GM12878 (cell line): ENCODE results near the gene FEN1. TPM values are rescaled to one million over a fixed set of nuclear protein-coding genes. Genes with fewer than 3 reads are reported as not detected.

Experiments
- ATAC-seq: fragments of 200-7000 bp; cut with Tn5 transposase; 3 replicates; pipeline ENCODE4 v1.9.1; 2020; ENCODE audit warnings: mild to moderate bottlenecking, moderate library complexity
- BruUV-seq: library from RNA; stranded (reverse); fragments of 400-500 nt; replicated peaks from 2 replicates; lab custom pipeline; 2021; lab: Mats Ljungman, UMichigan
- CTCF ChIA-PET: fragments of 300-600 bp; sonication (Branson Sonifier 250); formaldehyde crosslinking; extraction: SDS; loops from one replicate; lab custom pipeline; 2021; ENCODE audit warnings: inconsistent platforms; lab: Yijun Ruan, JAX
- POLR2A ChIA-PET: fragments of 350-600 bp; formaldehyde crosslinking; extraction: SDS; loops from one replicate; lab custom pipeline; 2021; ENCODE audit warnings: inconsistent platforms; lab: Charles Lee
- RAD21 ChIA-PET: fragments of 300-600 bp; sonication (Branson Sonifier 250); formaldehyde crosslinking; loops from one replicate; lab custom pipeline; 2023; ENCODE audit warnings: antibody characterized with exemption; ENCODE audit not compliant: unreplicated experiment; lab: Charles Lee
- SMC1A ChIA-PET: fragments of 300-600 bp; sonication (Branson Sonifier 250); formaldehyde crosslinking; loops from one replicate; lab custom pipeline; 2023; ENCODE audit not compliant: unreplicated experiment, uncharacterized antibody; lab: Charles Lee
- DNase-seq: peaks from one replicate; pipeline ENCODE4 v3.0.0-alpha.2; 2011; ENCODE audit warnings: low read depth, low spot score
- FAIRE-seq: peaks from 3 replicates; lab custom pipeline; 2011; peaks lifted over from hg19 to GRCh38; lab: Jason Lieb, UNC
- H2AFZ ChIP-seq: 2 replicates; pipeline ENCODE4 v1.6.0; 2011; ENCODE audit warnings: low read depth, low read length, control low read depth; ENCODE audit not compliant: control insufficient read depth
- H3K27ac ChIP-seq: 2 replicates; pipeline ENCODE4 v1.5.1; 2011; ENCODE audit warnings: control low read depth; ENCODE audit not compliant: control insufficient read depth, insufficient read depth
- H3K27me3 ChIP-seq, 2 experiments: replicated peaks in 1 of 2; 2 replicates each; pipeline versions ENCODE4 v1.6.0 to v1.6.1; 2011; ENCODE audit warnings: low read length in 1 of 2; ENCODE audit not compliant: control insufficient read depth in 2 of 2, insufficient read depth in 2 of 2
- H3K36me3 ChIP-seq, 2 experiments: 2 replicates each; pipeline ENCODE4 v1.5.1; 2011; ENCODE audit warnings: low read length in 1 of 2; ENCODE audit not compliant: control insufficient read depth in 2 of 2, insufficient read depth in 2 of 2
- H3K4me1 ChIP-seq: 2 replicates; pipeline ENCODE4 v1.6.1; 2011; ENCODE audit warnings: mild to moderate bottlenecking, low read length, moderate library complexity, mixed read lengths; ENCODE audit not compliant: control insufficient read depth, insufficient read depth
- H3K4me2 ChIP-seq: 2 replicates; pipeline ENCODE4 v1.6.0; 2011; ENCODE audit warnings: control low read depth; ENCODE audit not compliant: control insufficient read depth, insufficient read depth
- H3K4me3 ChIP-seq: fragments of 200-600 bp; sonication (generic); 2 replicates; pipeline ENCODE4 v1.5.1; 2016
- H3K79me2 ChIP-seq: 2 replicates; pipeline ENCODE4 v1.6.0; 2011; ENCODE audit warnings: low read length; ENCODE audit not compliant: control insufficient read depth, insufficient read depth
- H3K9ac ChIP-seq: 2 replicates; pipeline ENCODE4 v1.8.0; 2011; ENCODE audit warnings: low read length, control low read depth, mixed read lengths; ENCODE audit not compliant: control insufficient read depth, insufficient read depth
- H3K9me3 ChIP-seq: replicated peaks from 3 replicates; pipeline ENCODE4 v1.5.1; 2011; ENCODE audit warnings: mild to moderate bottlenecking, low read length; ENCODE audit not compliant: control insufficient read depth, insufficient read depth
- H4K20me1 ChIP-seq: 2 replicates; pipeline ENCODE4 v1.6.0; 2011; ENCODE audit not compliant: control insufficient read depth, insufficient read depth
- CBX5 ChIP-seq: sonication (generic); IDR thresholded peaks from 2 replicates; pipeline ENCODE4 v1.6.1; 2016; ENCODE audit warnings: low read depth, moderate library complexity, mild to moderate bottlenecking, inconsistent platforms
- ETV6 ChIP-seq, 2 experiments: fragments of 450-650 bp in 1 of 2; IDR thresholded peaks in 1 of 2; conservative IDR thresholded peaks in 1 of 2; 2 replicates each; pipeline ENCODE4 v1.6.1; 2014; ENCODE audit warnings: antibody characterized with exemption in 1 of 2, borderline replicate concordance in 1 of 2, low read depth in 1 of 2, mild to moderate bottlenecking in 1 of 2, moderate library complexity in 1 of 2
- HDGF ChIP-seq: fragments of 450-650 bp; IDR thresholded peaks from 2 replicates; pipeline ENCODE4 v1.6.1; 2016; ENCODE audit warnings: antibody characterized with exemption
- IRF4 ChIP-seq: IDR thresholded peaks from 2 replicates; pipeline ENCODE4 v1.6.1; 2011; ENCODE audit warnings: low read depth, low read length
- JUNB ChIP-seq: IDR thresholded peaks from 2 replicates; pipeline ENCODE4 v1.6.1; 2016; ENCODE audit warnings: antibody characterized with exemption, mild to moderate bottlenecking
- LARP7 ChIP-seq: fragments of 450-650 bp; IDR thresholded peaks from 2 replicates; pipeline ENCODE4 v1.6.1; 2017; ENCODE audit warnings: mild to moderate bottlenecking
- NFYA ChIP-seq: IDR thresholded peaks from 2 replicates; pipeline ENCODE4 v1.6.1; 2011; ENCODE audit warnings: low read depth, mild to moderate bottlenecking, low read length, improper control_type of control experiment, borderline replicate concordance
- PAX8 ChIP-seq: fragments of 450-650 bp; IDR thresholded peaks from 2 replicates; pipeline ENCODE4 v1.6.1; 2017; ENCODE audit warnings: mild to moderate bottlenecking, moderate library complexity
- RAD21 ChIP-seq: IDR thresholded peaks from 2 replicates; pipeline ENCODE4 v1.6.1; 2011; ENCODE audit warnings: mild to moderate bottlenecking, low read depth, low read length, moderate library complexity; ENCODE audit not compliant: insufficient read depth
- SIN3A ChIP-seq: IDR thresholded peaks from 2 replicates; pipeline ENCODE4 v1.6.1; 2012; ENCODE audit warnings: low read depth, low read length, improper control_type of control experiment
- SP1 ChIP-seq: IDR thresholded peaks from one replicate; pipeline ENCODE4 v1.6.1; 2011; ENCODE audit warnings: low read depth, low read length
- SREBF2 ChIP-seq: IDR thresholded peaks from 2 replicates; pipeline ENCODE4 v1.6.1; 2012; ENCODE audit warnings: mild to moderate bottlenecking, low read length
- TBL1XR1 ChIP-seq: IDR thresholded peaks from 2 replicates; pipeline ENCODE4 v1.6.1; 2012; ENCODE audit warnings: low read depth, low read length, improper control_type of control experiment
- YBX1 ChIP-seq: fragments of 450-650 bp; IDR thresholded peaks from 2 replicates; pipeline ENCODE4 v1.6.1; 2016; ENCODE audit warnings: antibody characterized with exemption
- ZNF207 ChIP-seq: fragments of 450-650 bp; IDR thresholded peaks from 2 replicates; pipeline ENCODE4 v1.6.1; 2014; ENCODE audit warnings: antibody characterized with exemption, mild to moderate bottlenecking, borderline replicate concordance
- ZNF24 ChIP-seq: fragments of 450-650 bp; IDR thresholded peaks from 2 replicates; pipeline ENCODE4 v1.6.1; 2017; ENCODE audit warnings: antibody characterized with exemption, mild to moderate bottlenecking
- WGBS: methylation state at CpG from one replicate; pipeline ENCODE4 v1.1.6; 2016; ENCODE audit warnings: low lambda C conversion rate; ENCODE audit not compliant: insufficient replicate concordance, insufficient coverage; ENCODE audit errors: missing lambda C conversion rate; 5-methylcytosine and 5-hydroxymethylcytosine counted together
- in situ Hi-C: fragments of 300-500 bp; cut with MboI; formaldehyde crosslinking; loops from 9 replicates; pipeline ENCODE4 v1.14.3; 2018; ENCODE audit warnings: mixed read lengths
- intact Hi-C: fragments of 100-400 bp; cut with micrococcal nuclease; formaldehyde crosslinking; loops from one replicate; pipeline ENCODE4 v1.14.2; 2022; ENCODE audit not compliant: unreplicated experiment
- polyA plus RNA-seq, 11 experiments: library from polyadenylated mRNA; depleted of rRNA in 4 of 11; unstranded in 6 of 11; stranded (reverse) in 5 of 11; fragments of >200 nt; fragmentation: Nextera tagmentation in 4 of 11; fragmentation: Illumina TruSeq in 1 of 11; extraction: Ambion mirVana in 4 of 11; extraction: Trizol in 1 of 11; gene quantifications; 1 replicate in 1 of 11; 2 replicates in 10 of 11; pipeline versions ENCODE4 v1.2.1 to v1.2.3, GENCODE V29; 2011 to 2016; ENCODE audit warnings: inconsistent platforms in 2 of 11, missing spikeins in 2 of 11, low read depth in 1 of 11
- total RNA-seq, 4 experiments: library from RNA; depleted of rRNA in 3 of 4; stranded (reverse); fragments of >200 nt in 3 of 4; fragmentation: Illumina TruSeq in 1 of 4; extraction: Trizol in 1 of 4; gene quantifications; 2 replicates each; pipeline versions ENCODE4 v1.2.1 to v1.2.3, GENCODE V29; 2013 to 2021
- TF ChIP-seq, protein P1 (sequence below): fragments of 150-350 bp; IDR thresholded peaks from 2 replicates; pipeline ENCODE4 v1.6.1; 2016; ENCODE audit warnings: low read depth, low read length
- TF ChIP-seq, protein P2 (sequence below): IDR thresholded peaks from 2 replicates; pipeline ENCODE4 v1.6.1; 2011; ENCODE audit warnings: mild to moderate bottlenecking, low read depth, low read length, moderate library complexity; ENCODE audit not compliant: insufficient replicate concordance
- TF ChIP-seq, protein P3 (sequence below), 3 experiments: IDR thresholded peaks in 2 of 3; conservative IDR thresholded peaks in 1 of 3; 2 replicates each; pipeline ENCODE4 v1.5.1; 2011; ENCODE audit warnings: low read depth in 3 of 3, low read length in 3 of 3, mild to moderate bottlenecking in 3 of 3, control low read depth in 2 of 3, moderate library complexity in 2 of 3, inconsistent platforms in 1 of 3, mixed read lengths in 1 of 3; ENCODE audit not compliant: control insufficient read depth in 2 of 3, insufficient read depth in 1 of 3; ENCODE audit errors: extremely low read depth in 1 of 3

Gene FEN1
- total and polyA plus RNA-seq, 10 of the 15 experiments (the other 5 are each of a cell fraction or from before 2014, with no cell fraction given) = 54.8 to 282 (median 125) TPM

DNA sequence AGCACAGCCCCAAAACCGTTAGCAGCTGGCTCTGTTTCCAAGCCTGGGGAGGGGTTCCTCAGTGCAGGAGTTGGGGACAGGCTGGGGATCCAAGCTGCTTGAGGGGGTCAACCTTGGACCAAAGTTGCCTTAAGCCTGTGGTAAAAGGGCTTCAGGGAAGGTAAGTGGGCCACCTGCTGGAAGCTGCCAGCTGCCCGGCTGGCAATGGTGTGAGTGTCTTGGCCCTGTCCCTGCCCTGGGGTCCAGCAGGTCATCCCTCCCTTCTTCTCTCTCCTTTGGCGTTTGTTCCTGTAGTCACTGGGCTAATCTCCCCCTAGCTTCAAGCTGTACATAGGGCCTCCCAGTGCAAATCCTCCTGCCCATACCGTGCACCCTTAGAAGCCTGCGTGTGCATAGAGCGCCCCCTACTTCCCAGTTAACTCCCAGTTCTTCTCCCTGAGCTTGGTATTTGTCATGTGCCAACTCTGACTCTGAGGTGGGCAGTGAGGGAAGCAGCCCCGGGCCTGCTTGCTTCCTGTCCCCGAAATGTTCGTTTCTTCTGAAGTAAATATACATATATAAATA lies 4.7 kb upstream of the FEN1 start:
- Histone ChIP-seq H3K4me2 (no peak overlapping the region), H3K9me3 (no peaks in the 10 kb centered on the region), H3K36me3 (peaks cover 20 to 24% of the 10 kb centered on the region in 2 experiments), H3K79me2 (peaks cover 29% of the 10 kb centered on the region), H2AFZ (no peak overlapping the region), H3K4me3 (no peak overlapping the region), H4K20me1 (no peaks in the 10 kb centered on the region), H3K27ac (no peak overlapping the region), H3K27me3 (no peaks in the 10 kb centered on the region), H3K4me1 (no peaks in the 10 kb centered on the region; the same call in 1 of the 2 replicates), H3K9ac (no peak overlapping the region)
- CTCF ChIA-PET = interaction anchor here (0.6 to 10.5 kb wide), 26 partner anchors 8 to 314 kb away, joined by 3 to 200 read pairs (median 4); partner anchors contain the start of gene MYRF
- no TSS peak for BruUV-seq
- POLR2A ChIA-PET = interaction anchor here (0.8 to 6.7 kb wide), 3 partner anchors 27 to 39 kb away, joined by 3 to 60 read pairs (median 5); partner anchors contain the start of gene MYRF
- FAIRE-seq (no peak), DNase-seq (no peak), ATAC-seq (peak; percentile 8; the same call in 2 of the 3 replicates)
- in situ Hi-C loops (no loop called here), intact Hi-C loops (no loop called here)
- RAD21 ChIA-PET = interaction anchor here (0.7 to 2.1 kb wide), 10 partner anchors 8 to 294 kb away, joined by 4 to 26 read pairs (median 6); no protein-coding TSS in a partner anchor
- WGBS = 77% methylated on average over 9 of the region's 9 CpGs
- SMC1A ChIA-PET = interaction anchor here (1.0 to 8.3 kb wide), 5 partner anchors 9 to 55 kb away, joined by 4 to 91 read pairs (median 15); partner anchors contain the start of gene MYRF
- no peak for TF ChIP-seq SP1
- no peak for TF ChIP-seq PAX8
- TF ChIP-seq, protein P1, sequence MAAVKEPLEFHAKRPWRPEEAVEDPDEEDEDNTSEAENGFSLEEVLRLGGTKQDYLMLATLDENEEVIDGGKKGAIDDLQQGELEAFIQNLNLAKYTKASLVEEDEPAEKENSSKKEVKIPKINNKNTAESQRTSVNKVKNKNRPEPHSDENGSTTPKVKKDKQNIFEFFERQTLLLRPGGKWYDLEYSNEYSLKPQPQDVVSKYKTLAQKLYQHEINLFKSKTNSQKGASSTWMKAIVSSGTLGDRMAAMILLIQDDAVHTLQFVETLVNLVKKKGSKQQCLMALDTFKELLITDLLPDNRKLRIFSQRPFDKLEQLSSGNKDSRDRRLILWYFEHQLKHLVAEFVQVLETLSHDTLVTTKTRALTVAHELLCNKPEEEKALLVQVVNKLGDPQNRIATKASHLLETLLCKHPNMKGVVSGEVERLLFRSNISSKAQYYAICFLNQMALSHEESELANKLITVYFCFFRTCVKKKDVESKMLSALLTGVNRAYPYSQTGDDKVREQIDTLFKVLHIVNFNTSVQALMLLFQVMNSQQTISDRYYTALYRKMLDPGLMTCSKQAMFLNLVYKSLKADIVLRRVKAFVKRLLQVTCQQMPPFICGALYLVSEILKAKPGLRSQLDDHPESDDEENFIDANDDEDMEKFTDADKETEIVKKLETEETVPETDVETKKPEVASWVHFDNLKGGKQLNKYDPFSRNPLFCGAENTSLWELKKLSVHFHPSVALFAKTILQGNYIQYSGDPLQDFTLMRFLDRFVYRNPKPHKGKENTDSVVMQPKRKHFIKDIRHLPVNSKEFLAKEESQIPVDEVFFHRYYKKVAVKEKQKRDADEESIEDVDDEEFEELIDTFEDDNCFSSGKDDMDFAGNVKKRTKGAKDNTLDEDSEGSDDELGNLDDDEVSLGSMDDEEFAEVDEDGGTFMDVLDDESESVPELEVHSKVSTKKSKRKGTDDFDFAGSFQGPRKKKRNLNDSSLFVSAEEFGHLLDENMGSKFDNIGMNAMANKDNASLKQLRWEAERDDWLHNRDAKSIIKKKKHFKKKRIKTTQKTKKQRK = no peak
- no peak for TF ChIP-seq ZNF207
- TF ChIP-seq ZNF24 = no peak
- no peak for TF ChIP-seq ETV6 (conservative IDR thresholded peaks at IDR 0.05 in 1 of 2, IDR thresholded peaks at IDR 0.05 in 1 of 2; ENCODE audit: borderline replicate concordance in 1 of 2, low read depth in 1 of 2)
- TF ChIP-seq LARP7 = no peak
- no peak for TF ChIP-seq CBX5
- no peak for TF ChIP-seq YBX1
- peak; percentile 41; the same call in 1 of the 2 replicates for TF ChIP-seq RAD21
- TF ChIP-seq SIN3A = no peak
- TF ChIP-seq, protein P2, sequence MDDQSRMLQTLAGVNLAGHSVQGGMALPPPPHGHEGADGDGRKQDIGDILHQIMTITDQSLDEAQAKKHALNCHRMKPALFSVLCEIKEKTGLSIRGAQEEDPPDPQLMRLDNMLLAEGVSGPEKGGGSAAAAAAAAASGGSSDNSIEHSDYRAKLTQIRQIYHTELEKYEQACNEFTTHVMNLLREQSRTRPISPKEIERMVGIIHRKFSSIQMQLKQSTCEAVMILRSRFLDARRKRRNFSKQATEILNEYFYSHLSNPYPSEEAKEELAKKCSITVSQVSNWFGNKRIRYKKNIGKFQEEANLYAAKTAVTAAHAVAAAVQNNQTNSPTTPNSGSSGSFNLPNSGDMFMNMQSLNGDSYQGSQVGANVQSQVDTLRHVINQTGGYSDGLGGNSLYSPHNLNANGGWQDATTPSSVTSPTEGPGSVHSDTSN = no peak
- TF ChIP-seq JUNB = no peak
- no peak for TF ChIP-seq SREBF2
- TF ChIP-seq HDGF = no peak
- TF ChIP-seq NFYA = no peak
- peak; percentile 21; the same call in 1 of the 2 replicates for TF ChIP-seq IRF4
- no peak for TF ChIP-seq TBL1XR1
- TF ChIP-seq, protein P3, sequence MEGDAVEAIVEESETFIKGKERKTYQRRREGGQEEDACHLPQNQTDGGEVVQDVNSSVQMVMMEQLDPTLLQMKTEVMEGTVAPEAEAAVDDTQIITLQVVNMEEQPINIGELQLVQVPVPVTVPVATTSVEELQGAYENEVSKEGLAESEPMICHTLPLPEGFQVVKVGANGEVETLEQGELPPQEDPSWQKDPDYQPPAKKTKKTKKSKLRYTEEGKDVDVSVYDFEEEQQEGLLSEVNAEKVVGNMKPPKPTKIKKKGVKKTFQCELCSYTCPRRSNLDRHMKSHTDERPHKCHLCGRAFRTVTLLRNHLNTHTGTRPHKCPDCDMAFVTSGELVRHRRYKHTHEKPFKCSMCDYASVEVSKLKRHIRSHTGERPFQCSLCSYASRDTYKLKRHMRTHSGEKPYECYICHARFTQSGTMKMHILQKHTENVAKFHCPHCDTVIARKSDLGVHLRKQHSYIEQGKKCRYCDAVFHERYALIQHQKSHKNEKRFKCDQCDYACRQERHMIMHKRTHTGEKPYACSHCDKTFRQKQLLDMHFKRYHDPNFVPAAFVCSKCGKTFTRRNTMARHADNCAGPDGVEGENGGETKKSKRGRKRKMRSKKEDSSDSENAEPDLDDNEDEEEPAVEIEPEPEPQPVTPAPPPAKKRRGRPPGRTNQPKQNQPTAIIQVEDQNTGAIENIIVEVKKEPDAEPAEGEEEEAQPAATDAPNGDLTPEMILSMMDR (IDR thresholded peaks at IDR 0.05 in 2 of 3, conservative IDR thresholded peaks at IDR 0.05 in 1 of 3; ENCODE audit: control insufficient read depth in 2 of 3, extremely low read depth in 1 of 3, insufficient read depth in 1 of 3, low read depth in 3 of 3, low read length in 3 of 3) = peak; percentile 40 to 48 (median 47); a peak in 5 of 6 replicates
